SW480 (cell line): ENCODE results near the gene XYLT1.

ENCODE experiments used
- DNase-seq: peaks from one replicate; pipeline ENCODE4 v3.0.0-alpha.2; 2016; ENCODE audit warnings: low spot score

The XYLT1 gene

GRCh38 chr16:17144431-17144830 lies 326.3 kb downstream of the XYLT1 start:
- no peak for DNase-seq

DNA sequence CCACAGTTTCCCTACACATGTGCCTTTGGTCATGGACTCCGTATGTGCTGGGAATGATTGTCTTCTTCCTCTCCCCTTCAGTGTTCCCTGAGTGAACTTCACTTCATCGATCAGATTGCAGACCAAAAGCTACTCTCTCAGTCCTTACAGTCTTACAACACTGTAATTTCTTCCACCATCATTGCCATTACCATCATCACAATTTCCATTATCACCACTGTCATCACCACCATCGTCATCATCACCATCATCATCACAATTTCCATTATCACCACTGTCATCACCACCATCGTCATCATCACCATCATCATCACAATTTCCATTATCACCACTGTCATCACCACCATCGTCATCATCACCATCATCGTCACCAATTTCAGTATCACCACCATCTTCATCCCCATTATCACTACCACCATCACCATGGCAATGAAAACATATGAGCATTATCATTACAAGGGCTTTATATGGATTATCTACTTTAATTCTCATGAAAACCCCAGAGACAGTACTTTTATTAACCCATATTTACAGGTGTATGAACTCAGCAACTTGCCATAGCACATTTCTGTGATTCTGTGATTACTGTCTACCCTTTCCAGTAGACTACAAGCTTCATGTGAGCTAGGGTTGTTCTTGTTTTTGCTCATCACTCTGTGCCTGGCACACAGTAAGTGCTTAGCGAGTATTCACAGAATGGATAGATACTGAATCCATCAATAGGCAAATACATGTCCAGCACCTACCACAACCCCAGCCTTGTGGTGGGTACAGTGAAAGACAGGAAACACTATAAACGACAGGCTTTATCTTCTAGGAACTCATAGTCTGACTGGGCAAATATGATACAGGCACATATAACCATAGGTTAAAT lies 327.0 kb downstream of the XYLT1 start:
- no peak for DNase-seq

DNA sequence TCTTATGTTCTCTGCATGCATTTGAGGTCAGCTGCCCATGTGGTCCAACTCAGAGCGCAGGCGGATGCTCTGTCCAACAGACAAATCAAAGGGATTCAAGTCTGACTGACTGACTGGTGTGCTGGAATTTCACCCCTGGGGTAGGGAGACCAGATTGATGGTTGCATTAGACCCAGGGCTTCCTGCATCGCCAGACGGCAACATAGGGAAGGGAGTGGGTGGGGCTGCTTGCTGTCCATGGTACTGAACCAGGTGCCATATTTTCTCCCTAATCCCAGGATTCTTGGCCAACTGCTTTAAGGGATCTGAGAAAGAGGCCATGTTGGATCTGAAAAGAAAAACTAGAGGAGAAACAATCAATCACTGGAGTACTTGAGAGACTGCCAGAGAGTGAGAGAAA lies 332.0 kb downstream of the XYLT1 start:
- DNase-seq = no peak

GRCh38 chr16:17135439-17135838 lies 335.3 kb downstream of the XYLT1 start:
- no peak for DNase-seq

- no peak for DNase-seq
Measured at GRCh38 chr16:17134586-17134985, 336.2 kb downstream of the XYLT1 start.

GRCh38 chr16:17133851-17134250 lies 336.9 kb downstream of the XYLT1 start:
- no peak for DNase-seq

DNA sequence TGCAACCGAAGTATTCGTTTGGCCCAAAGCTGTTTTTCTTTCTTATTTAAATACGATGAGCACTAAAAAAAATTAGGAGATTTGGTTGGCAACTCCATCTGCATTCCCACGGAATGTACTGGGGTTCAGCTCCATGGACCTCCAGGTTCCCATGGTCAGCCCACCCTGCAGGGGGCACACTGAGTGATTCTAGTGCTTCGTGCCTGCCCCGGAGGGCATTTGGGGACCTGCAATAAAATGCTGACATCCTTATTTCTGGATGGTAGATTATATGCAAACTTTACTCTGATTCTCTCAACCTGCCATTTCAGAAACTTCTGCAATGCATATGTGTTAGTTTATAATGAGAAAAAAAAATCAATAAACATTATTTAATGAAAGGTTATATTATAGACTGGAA lies 339.4 kb downstream of the XYLT1 start:
- no peak for DNase-seq

DNA sequence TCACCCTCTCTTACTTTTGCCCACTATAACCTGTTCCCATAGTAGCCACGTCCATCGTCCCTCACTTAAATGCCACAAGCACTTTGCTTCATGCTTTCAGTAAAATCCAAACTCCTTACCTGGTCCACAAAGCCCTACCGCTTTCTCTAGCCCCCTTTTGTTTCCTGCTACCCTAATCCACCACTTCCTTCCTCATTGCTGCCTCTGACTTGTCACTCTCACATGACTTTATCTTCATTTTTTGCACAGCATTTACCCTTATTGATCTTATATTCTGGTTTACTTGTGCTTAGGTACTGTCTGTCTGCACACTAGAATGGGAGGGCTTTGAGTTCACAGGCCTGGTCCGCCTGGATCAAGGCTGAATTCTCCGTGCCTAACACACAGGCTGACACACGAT lies 340.0 kb downstream of the XYLT1 start:
- DNase-seq = no peak

DNA sequence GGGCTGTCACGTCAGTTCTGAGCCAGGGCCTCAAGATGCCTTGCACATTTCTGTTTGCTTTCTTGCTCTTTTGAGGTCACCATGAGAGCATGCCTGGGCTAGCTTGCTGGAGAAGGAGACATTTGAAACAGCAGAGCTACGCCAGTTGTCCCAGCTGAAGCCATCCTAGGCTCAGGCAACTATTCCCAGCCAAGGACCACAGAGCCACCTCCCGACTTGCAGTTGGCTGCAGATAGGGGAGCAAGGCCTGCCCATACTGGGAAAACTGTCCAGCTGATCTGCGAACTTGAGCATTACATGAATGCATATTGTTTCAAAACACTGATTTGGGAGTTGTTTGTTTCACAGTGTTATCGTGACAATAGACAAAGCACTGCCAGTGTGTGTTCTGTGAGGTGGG lies 340.8 kb downstream of the XYLT1 start:
- DNase-seq = no peak

DNA sequence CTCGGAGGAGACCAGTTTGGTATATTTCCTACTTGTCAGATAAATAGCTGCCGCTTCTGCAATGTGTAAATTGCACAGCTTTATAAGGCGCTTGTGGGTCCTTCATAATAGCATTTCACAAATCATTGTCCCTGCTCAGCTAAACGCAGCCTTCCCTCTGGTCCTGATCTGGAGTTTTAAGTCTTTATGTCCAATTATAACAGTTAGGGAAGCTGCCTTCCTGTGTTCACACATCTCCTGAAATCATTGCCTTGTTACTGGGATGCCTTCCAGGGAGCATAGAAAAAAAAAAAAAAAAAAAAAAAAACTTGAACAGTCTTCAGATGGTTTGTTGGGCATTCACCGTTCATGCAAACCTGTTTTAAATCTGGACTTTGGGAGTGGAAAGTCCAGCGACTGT lies 342.0 kb downstream of the XYLT1 start:
- no peak for DNase-seq

GRCh38 chr16:17126156-17126555 lies 344.6 kb downstream of the XYLT1 start:
- no peak for DNase-seq

DNA sequence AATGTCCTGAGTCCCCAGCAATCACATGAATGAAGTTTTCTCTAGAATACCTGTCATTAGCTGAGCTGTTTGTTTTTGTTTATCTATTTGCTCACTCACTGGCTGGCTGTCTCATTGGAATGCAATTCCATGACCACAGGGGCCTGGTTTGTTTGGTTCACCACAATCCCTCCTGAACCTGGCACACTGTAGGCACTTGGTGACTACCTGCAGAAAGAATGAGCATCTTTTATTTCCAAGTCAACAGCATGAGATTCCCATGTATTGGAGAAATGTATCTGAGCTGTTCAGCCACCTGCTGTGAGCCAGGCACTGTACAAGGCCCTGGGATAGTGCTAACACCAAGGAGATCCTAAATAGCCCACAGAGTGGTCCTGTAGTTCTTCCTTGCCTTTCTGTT lies 345.1 kb downstream of the XYLT1 start:
- peak; percentile 39 for DNase-seq

DNA sequence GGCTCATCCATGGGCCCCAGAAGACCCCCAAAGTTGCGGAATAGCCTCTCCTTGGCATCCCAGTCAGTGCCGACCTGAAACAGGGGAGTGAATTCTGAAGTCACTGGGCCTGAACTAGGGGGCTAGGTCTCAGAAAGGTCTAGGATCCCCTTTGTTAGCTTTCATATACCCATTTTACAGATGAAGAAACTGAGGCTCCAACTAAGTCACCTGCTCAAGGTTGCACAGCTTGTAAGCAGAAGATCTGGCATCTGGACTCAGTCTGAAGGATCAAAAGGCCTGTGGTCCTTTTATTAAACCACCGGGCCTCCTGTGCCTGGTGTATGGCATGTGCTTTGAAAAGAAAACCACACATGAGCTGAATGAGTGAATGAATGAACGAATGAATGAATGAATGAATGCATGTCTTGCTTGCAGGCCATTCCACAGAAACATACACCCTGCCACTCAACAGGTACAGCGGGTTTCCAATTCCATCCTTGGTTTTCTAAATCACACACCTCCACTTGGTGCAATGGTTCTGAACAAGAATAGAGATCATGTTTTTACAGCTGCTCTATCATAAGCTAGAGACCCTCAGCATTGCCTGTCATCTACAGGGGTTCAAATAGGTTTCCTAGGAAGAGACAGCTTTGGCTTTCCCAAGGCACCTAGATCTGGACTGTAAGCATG lies 352.7 kb downstream of the XYLT1 start:
- DNase-seq = no peak

GRCh38 chr16:17116595-17117322 lies 354.0 kb downstream of the XYLT1 start:
- DNase-seq = no peak

DNA sequence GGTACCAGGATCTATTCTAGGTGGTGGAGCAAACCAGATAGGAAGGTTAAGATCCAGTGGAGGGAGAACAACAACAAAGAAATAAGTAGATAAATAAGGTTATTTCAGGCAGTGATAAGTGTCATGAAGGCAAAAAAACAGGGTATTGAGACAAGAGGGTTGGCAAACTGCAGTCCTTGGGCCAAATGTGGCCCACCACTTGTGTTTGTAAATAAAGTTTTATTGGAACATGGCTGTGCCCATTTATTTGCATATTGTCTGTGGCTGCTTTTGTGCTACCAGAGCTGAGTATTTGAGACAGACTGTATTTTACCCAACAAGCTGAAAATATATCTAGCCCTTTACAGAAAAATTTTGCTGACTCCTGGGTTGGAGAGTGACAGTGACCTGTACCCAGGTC lies 361.3 kb downstream of the XYLT1 start:
- DNase-seq = no peak

- no peak for DNase-seq
Measured at GRCh38 chr16:17108596-17108995, 362.2 kb downstream of the XYLT1 start.

DNA sequence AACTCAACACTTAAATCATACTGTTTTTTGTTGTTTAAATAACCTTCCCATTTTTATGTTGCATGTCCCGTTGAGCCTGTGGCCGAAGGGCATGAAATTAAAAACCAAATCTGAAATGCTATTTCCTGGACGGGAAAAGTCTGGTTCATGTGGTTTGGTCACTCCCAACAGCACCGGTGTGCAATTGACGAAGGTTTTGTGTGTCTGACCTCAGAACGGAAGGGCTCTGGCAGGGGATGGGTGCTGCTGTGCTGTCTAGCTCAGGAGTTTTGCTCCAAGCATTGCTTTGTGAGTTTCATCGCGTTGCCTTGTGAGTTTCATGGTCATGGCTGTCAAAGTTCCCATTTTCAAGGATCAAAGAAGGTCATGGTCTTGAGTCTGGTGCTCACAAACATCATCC lies 363.3 kb downstream of the XYLT1 start:
- DNase-seq = peak; percentile 64

GRCh38 chr16:17106243-17106791 lies 364.4 kb downstream of the XYLT1 start:
- DNase-seq = no peak

DNA sequence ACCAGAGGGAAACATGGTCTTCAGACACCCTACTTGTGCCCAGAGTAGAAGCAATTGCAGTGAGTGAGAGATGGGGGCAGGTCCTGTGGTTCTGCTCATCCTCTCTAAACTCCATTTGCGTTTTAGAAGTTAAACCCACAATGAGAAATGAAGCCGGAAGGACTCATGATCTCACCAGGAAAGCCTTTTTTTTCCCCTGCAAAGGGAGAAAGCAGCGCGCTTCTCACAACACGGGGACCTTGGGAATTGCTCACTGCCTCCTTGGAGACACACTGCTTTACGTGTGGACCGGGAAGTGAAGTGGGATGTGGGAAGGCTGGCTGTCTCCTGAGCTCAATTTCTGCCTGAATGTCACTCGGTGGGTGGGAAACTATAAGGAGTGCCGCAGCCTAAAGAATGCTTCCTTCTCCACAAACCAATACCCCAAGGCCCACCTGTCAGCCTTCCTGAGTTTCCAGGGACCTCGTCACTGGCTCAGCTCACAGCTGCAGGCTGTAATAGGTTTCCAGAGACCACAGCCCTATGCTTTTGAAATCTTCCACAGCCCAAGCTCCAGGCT lies 365.4 kb downstream of the XYLT1 start:
- DNase-seq = peak; percentile 33

DNA sequence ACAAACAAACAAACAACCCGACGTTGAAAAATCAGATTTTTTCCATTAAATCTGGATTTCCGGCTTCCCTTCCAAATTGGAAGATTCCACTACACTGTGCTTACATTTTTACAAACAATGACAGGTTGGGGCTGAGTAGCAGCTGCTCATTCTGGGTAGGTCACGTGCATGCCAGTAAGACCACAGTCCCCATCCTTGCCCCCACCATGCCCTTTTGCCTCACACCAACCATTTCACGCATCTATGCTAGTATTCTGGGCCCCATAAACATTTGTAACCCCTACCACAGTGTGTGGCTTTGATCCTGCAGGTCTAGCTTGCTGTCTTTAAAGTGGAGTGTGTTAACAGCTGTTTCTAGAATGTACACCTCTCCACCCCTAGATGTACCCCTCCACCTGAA lies 366.1 kb downstream of the XYLT1 start:
- peak; percentile 21 for DNase-seq

DNA sequence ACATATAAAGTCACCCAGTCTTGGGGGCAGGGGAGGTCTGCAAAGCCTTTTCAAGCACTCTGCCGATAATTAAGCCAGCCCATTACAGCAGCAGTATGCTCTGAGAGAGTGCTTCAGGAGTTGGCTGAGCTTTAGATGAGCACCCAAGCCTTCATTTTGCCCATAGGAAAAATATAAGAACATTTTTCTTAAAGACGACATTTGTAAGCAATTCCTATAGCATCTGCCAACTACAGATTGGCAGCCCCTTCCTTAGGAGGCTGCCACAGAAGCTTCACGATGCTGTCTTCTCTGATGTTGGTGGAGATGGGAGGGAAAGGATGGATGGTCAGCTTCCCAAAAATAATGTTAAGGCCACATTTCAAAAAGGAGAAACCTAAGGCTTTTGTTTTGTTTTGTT lies 367.5 kb downstream of the XYLT1 start:
- no peak for DNase-seq

GRCh38 chr16:17101646-17102045 lies 369.1 kb downstream of the XYLT1 start:
- peak; percentile 50 for DNase-seq
